H9 (cell line): Measurements from ENCODE around the gene PTPRN2. TPM values are rescaled to one million over a fixed set of nuclear protein-coding genes. Genes with fewer than 3 reads are reported as not detected.

Source experiments
- DNase-seq: peaks from one replicate; pipeline ENCODE4 v3.0.0-alpha.2; 2017
- H2AFZ ChIP-seq: one replicate; pipeline ENCODE4 v1.6.1; 2013; ENCODE audit warnings: mild to moderate bottlenecking, low read length, control low read depth, moderate library complexity
- H2AK5ac ChIP-seq: 2 replicates; pipeline ENCODE4 v1.6.1; 2013; ENCODE audit warnings: low read length, control low read depth, mixed read lengths; ENCODE audit not compliant: insufficient read length
- H2BK120ac ChIP-seq: one replicate; pipeline ENCODE4 v1.6.1; 2013; ENCODE audit warnings: low read depth, mild to moderate bottlenecking, low read length, control low read depth, inconsistent platforms; ENCODE audit not compliant: poor library complexity, severe bottlenecking
- H2BK12ac ChIP-seq: 2 replicates; pipeline ENCODE4 v1.6.1; 2013; ENCODE audit warnings: low read length, control low read depth, mixed read lengths, low read depth; ENCODE audit not compliant: insufficient read length
- H2BK15ac ChIP-seq: 2 replicates; pipeline ENCODE4 v1.6.1; 2013; ENCODE audit warnings: low read depth, low read length, control low read depth
- H2BK20ac ChIP-seq: one replicate; pipeline ENCODE4 v1.6.1; 2013; ENCODE audit warnings: low read depth, mild to moderate bottlenecking, low read length, control low read depth, inconsistent platforms; ENCODE audit not compliant: poor library complexity, severe bottlenecking
- H2BK5ac ChIP-seq: 2 replicates; pipeline ENCODE4 v1.6.1; 2013; ENCODE audit warnings: low read length, control low read depth, mixed read lengths; ENCODE audit not compliant: insufficient read length
- H3K14ac ChIP-seq: 2 replicates; pipeline ENCODE4 v1.6.1; 2013; ENCODE audit warnings: low read length, control low read depth; ENCODE audit not compliant: insufficient read depth
- H3K18ac ChIP-seq: 2 replicates; pipeline ENCODE4 v1.6.1; 2013; ENCODE audit warnings: low read depth, mild to moderate bottlenecking, mixed read lengths, low read length, control low read depth; ENCODE audit not compliant: insufficient read length
- H3K23ac ChIP-seq: 2 replicates; pipeline ENCODE4 v1.6.1; 2013; ENCODE audit warnings: low read length, control low read depth, mixed read lengths, low read depth; ENCODE audit not compliant: insufficient read length
- H3K23me2 ChIP-seq: 2 replicates; pipeline ENCODE4 v1.6.1; 2013; ENCODE audit warnings: low read depth, mild to moderate bottlenecking, mixed read lengths, low read length, control low read depth; ENCODE audit not compliant: insufficient read length, poor library complexity, severe bottlenecking
- H3K27ac ChIP-seq: 2 replicates; pipeline ENCODE4 v1.5.1; 2013; ENCODE audit warnings: low read length, control low read depth, mixed read lengths, low read depth; ENCODE audit not compliant: insufficient read length
- H3K27me3 ChIP-seq: 2 replicates; pipeline ENCODE4 v1.6.1; 2013; ENCODE audit warnings: low read length, control low read depth, inconsistent platforms; ENCODE audit not compliant: insufficient read depth
- H3K4ac ChIP-seq: 2 replicates; pipeline ENCODE4 v1.6.1; 2013; ENCODE audit warnings: low read depth, mild to moderate bottlenecking, control low read depth, inconsistent platforms, low read length, moderate library complexity
- H3K4me1 ChIP-seq: 2 replicates; pipeline ENCODE4 v1.6.1; 2013; ENCODE audit warnings: low read length, control low read depth, inconsistent platforms; ENCODE audit not compliant: insufficient read depth
- H3K4me2 ChIP-seq: 2 replicates; pipeline ENCODE4 v1.6.1; 2013; ENCODE audit warnings: low read length, control low read depth, mixed read lengths; ENCODE audit not compliant: insufficient read length, insufficient read depth
- H3K56ac ChIP-seq: 2 replicates; pipeline ENCODE4 v1.6.1; 2013; ENCODE audit warnings: low read depth, mild to moderate bottlenecking, mixed read lengths, low read length, control low read depth; ENCODE audit not compliant: insufficient read length
- H3K79me1 ChIP-seq: 2 replicates; pipeline ENCODE4 v1.6.1; 2013; ENCODE audit warnings: low read depth, mild to moderate bottlenecking, moderate library complexity, low read length, control low read depth, inconsistent platforms; ENCODE audit not compliant: insufficient read depth, poor library complexity, severe bottlenecking
- H3K79me2 ChIP-seq: 2 replicates; pipeline ENCODE4 v1.6.1; 2013; ENCODE audit warnings: low read length, control low read depth, inconsistent platforms; ENCODE audit not compliant: insufficient read depth
- H3K9ac ChIP-seq: 2 replicates; pipeline ENCODE4 v1.6.1; 2013; ENCODE audit warnings: low read length, control low read depth, mixed read lengths; ENCODE audit not compliant: insufficient read length; ENCODE audit errors: extremely low read depth
- H3K9me3 ChIP-seq: one replicate; pipeline ENCODE4 v1.6.1; 2013; ENCODE audit warnings: low read depth, low read length, inconsistent platforms; ENCODE audit not compliant: control insufficient read depth
- H3T11ph ChIP-seq: one replicate; pipeline ENCODE4 v1.6.1; 2013; ENCODE audit warnings: mild to moderate bottlenecking, low read length, control low read depth, inconsistent platforms
- H4K20me1 ChIP-seq: one replicate; pipeline ENCODE4 v1.6.1; 2013; ENCODE audit not compliant: control insufficient read depth, insufficient read length, insufficient read depth
- H4K5ac ChIP-seq: 2 replicates; pipeline ENCODE4 v1.6.1; 2013; ENCODE audit warnings: low read depth, mild to moderate bottlenecking, mixed read lengths, low read length, control low read depth; ENCODE audit not compliant: insufficient read length
- H4K8ac ChIP-seq: replicated peaks from 2 replicates; pipeline ENCODE4 v1.6.1; 2013; ENCODE audit warnings: low read length, control low read depth, mixed read lengths, low read depth; ENCODE audit not compliant: insufficient read length
- H4K91ac ChIP-seq: 2 replicates; pipeline ENCODE4 v1.6.1; 2013; ENCODE audit warnings: low read depth, mild to moderate bottlenecking, moderate library complexity, mixed read lengths, low read length, control low read depth; ENCODE audit not compliant: insufficient read length
- H3K27ac Mint-ChIP-seq, 3 experiments: 2 replicates in 2 of 3; 3 replicates in 1 of 3; pipeline ENCODE4 v1.8.0; 2020 to 2021; ENCODE audit warnings: mixed read lengths in 3 of 3, mild to moderate bottlenecking in 1 of 3, moderate library complexity in 1 of 3
- H3K27me3 Mint-ChIP-seq: 2 replicates; pipeline ENCODE4 v1.8.0; 2021; ENCODE audit warnings: low read depth, mild to moderate bottlenecking, moderate library complexity, mixed read lengths
- H3K36me3 Mint-ChIP-seq, 3 experiments: 2 replicates in 2 of 3; 3 replicates in 1 of 3; pipeline ENCODE4 v1.8.0; 2020 to 2021; ENCODE audit warnings: low read depth in 3 of 3, mixed read lengths in 3 of 3; ENCODE audit not compliant: insufficient read depth in 1 of 3
- H3K4me1 Mint-ChIP-seq, 2 experiments: 2 replicates each; pipeline ENCODE4 v1.8.0; 2020; ENCODE audit warnings: mixed read lengths in 2 of 2
- H3K4me3 Mint-ChIP-seq, 2 experiments: 2 replicates in 1 of 2; 3 replicates in 1 of 2; pipeline ENCODE4 v1.8.0; 2020 to 2021; ENCODE audit warnings: mild to moderate bottlenecking in 2 of 2, mixed read lengths in 2 of 2, moderate library complexity in 1 of 2
- H3K9me3 Mint-ChIP-seq, 2 experiments: 2 replicates in 1 of 2; 3 replicates in 1 of 2; pipeline ENCODE4 v1.8.0; 2020; ENCODE audit warnings: mild to moderate bottlenecking in 2 of 2, mixed read lengths in 2 of 2, moderate library complexity in 1 of 2
- WGBS: extraction: QIAGEN DNeasy Blood & Tissue Kit; methylation state at CpG from one replicate; pipeline ENCODE4 v1.1.7; 2013; ENCODE audit warnings: missing lambda C conversion rate, low lambda C conversion rate, mixed read lengths; ENCODE audit not compliant: insufficient read length; ENCODE audit errors: extremely low coverage; 5-methylcytosine and 5-hydroxymethylcytosine counted together
- total RNA-seq: library from RNA; stranded (reverse); gene quantifications from 2 replicates; pipeline ENCODE4 v1.2.1, GENCODE V29; 2021
- TF ChIP-seq, protein P1 (sequence below): fragments of 200-600 bp; sonication (generic); conservative IDR thresholded peaks from 3 replicates; pipeline ENCODE4 v1.8.0; 2021; ENCODE audit warnings: antibody characterized with exemption, mild to moderate bottlenecking

The PTPRN2 gene
- total RNA-seq, 1 experiment from 2014 or later: 5.2 TPM

DNA sequence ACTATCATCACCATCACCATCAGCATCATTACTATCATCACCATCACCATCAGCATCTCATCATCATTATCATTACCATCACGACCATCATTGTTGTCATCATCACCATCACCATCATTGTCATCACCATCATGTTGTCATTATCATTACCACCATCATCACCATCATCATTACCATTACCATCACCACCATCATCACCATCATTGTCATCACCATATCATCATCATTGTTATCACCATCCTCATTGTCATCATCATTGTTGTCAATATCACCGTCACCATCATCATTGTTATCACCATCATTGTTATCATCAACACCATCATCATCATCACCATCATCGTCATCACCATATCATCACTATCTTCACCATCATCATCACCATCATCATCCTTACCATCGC lies 124.3 kb downstream of the PTPRN2 start:
- no peak overlapping the region for H3K9ac ChIP-seq
- H3K4me1 ChIP-seq: peaks cover 3% of the 10 kb centered on the region; the same call in 1 of the 2 replicates
- no peak overlapping the region for H2BK120ac ChIP-seq
- no peak overlapping the region for H2BK12ac ChIP-seq
- no peak overlapping the region for H3K4me2 ChIP-seq
- Mint-ChIP-seq H3K4me1 (peaks cover 15 to 24% of the 10 kb centered on the region in 2 experiments), H3K9me3 (peaks cover 6 to 9% of the 10 kb centered on the region in 2 experiments; a peak in 3 of 5 replicates), H3K27ac (no peak overlapping the region), H3K4me3 (no peak overlapping the region), H3K27me3 (peaks cover 19% of the 10 kb centered on the region), H3K36me3 (peaks cover 0 to 9% (median 3%) of the 10 kb centered on the region in 3 experiments; a peak in 2 of 7 replicates)
- no peak overlapping the region for H2BK20ac ChIP-seq
- no peak overlapping the region for H3K18ac ChIP-seq
- H3K14ac ChIP-seq: no peak overlapping the region
- no peak overlapping the region for H2BK15ac ChIP-seq
- no peak overlapping the region for H2AK5ac ChIP-seq
- H4K91ac ChIP-seq: no peak overlapping the region
- H3K23ac ChIP-seq: no peak overlapping the region
- H4K8ac ChIP-seq: no peak overlapping the region
- no peak overlapping the region for H2BK5ac ChIP-seq
- no peak overlapping the region for H3T11ph ChIP-seq
- H3K27me3 ChIP-seq: no peaks in the 10 kb centered on the region
- no peaks in the 10 kb centered on the region for H3K23me2 ChIP-seq
- no peaks in the 10 kb centered on the region for H3K79me2 ChIP-seq
- no peak overlapping the region for H3K27ac ChIP-seq
- 100% methylated on average over 2 of the region's 4 CpGs for WGBS
- no peak overlapping the region for H4K5ac ChIP-seq
- H4K20me1 ChIP-seq: no peaks in the 10 kb centered on the region
- H3K79me1 ChIP-seq: no peaks in the 10 kb centered on the region
- DNase-seq: no peak
- TF ChIP-seq, protein P1, sequence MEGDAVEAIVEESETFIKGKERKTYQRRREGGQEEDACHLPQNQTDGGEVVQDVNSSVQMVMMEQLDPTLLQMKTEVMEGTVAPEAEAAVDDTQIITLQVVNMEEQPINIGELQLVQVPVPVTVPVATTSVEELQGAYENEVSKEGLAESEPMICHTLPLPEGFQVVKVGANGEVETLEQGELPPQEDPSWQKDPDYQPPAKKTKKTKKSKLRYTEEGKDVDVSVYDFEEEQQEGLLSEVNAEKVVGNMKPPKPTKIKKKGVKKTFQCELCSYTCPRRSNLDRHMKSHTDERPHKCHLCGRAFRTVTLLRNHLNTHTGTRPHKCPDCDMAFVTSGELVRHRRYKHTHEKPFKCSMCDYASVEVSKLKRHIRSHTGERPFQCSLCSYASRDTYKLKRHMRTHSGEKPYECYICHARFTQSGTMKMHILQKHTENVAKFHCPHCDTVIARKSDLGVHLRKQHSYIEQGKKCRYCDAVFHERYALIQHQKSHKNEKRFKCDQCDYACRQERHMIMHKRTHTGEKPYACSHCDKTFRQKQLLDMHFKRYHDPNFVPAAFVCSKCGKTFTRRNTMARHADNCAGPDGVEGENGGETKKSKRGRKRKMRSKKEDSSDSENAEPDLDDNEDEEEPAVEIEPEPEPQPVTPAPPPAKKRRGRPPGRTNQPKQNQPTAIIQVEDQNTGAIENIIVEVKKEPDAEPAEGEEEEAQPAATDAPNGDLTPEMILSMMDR: no peak
- no peak overlapping the region for H3K56ac ChIP-seq
- H2AFZ ChIP-seq: no peak overlapping the region
- H3K4ac ChIP-seq: no peak overlapping the region
- H3K9me3 ChIP-seq: no peaks in the 10 kb centered on the region
